Right atrium auricular region (tissue), 2 donors: ENCODE measurements around the gene NUP188. TPM values are rescaled to one million over a fixed set of nuclear protein-coding genes. Genes with fewer than 3 reads are reported as not detected.

Experiments
- DNase-seq: peaks from one replicate; pipeline ENCODE4 v3.0.0-alpha.2; 2019; ENCODE audit warnings: low spot score
- H3K27ac ChIP-seq, 2 donors: fragments of 200-600 bp; sonication (generic); 1 replicate in 1 of 2; 2 replicates in 1 of 2; pipeline ENCODE4 v1.5.1; 2016 to 2019
- H3K27me3 ChIP-seq, 2 donors: fragments of 200-600 bp; sonication (generic); one replicate each; pipeline versions ENCODE4 v1.5.1 to v1.6.0; 2017 to 2019
- H3K36me3 ChIP-seq: fragments of 200-600 bp; sonication (generic); one replicate; pipeline ENCODE4 v1.5.1; 2016
- H3K4me1 ChIP-seq, 2 donors: fragments of 200-600 bp; sonication (generic); one replicate each; pipeline versions ENCODE4 v1.5.1 to v1.6.0; 2017 to 2019
- H3K4me3 ChIP-seq, 2 donors: fragments of 200-600 bp; sonication (generic); 1 replicate in 1 of 2; 2 replicates in 1 of 2; pipeline ENCODE4 v1.5.1; 2017 to 2019; ENCODE audit warnings: mild to moderate bottlenecking in 1 of 2, moderate library complexity in 1 of 2
- H3K9me3 ChIP-seq, 2 donors: fragments of 200-600 bp; sonication (generic); one replicate each; pipeline ENCODE4 v1.5.1; 2019
- total RNA-seq, 2 donors: library from RNA; depleted of rRNA; stranded (reverse); fragments of >200 nt; gene quantifications; one replicate each; pipeline ENCODE4 v1.1.0, GENCODE V29; 2016
- TF ChIP-seq, protein P1 (sequence below), 2 donors: fragments of 200-600 bp; sonication (generic); IDR thresholded peaks; one replicate each; pipeline ENCODE4 v1.5.1; 2019; ENCODE audit warnings: antibody characterized with exemption in 2 of 2

NUP188 gene
- total RNA-seq, 2 donors from 2014 or later = 23.5 to 26.8 TPM

DNA sequence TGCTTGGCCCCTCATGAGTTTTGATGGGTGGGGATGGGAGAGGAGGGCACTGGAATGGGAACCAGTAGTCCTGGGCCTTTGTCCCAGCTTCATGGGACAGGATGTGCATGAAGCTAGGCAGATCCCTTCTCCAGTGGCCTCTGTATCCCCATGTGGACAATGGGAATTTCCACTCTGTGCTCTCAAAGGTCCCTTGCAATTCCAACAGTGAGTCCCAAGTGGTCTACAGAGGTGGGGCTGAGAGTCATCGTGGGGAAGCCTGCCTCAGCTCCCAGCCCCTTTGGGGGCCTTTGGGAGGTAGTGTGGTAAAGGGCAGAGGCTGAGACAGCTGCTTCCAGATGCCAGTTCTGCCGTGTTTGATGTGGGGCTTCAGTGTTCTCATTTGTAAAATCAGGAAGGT lies 28.6 kb upstream of the NUP188 start:
- H3K27ac ChIP-seq = peak overlapping the region; percentile 83 to 89

DNA sequence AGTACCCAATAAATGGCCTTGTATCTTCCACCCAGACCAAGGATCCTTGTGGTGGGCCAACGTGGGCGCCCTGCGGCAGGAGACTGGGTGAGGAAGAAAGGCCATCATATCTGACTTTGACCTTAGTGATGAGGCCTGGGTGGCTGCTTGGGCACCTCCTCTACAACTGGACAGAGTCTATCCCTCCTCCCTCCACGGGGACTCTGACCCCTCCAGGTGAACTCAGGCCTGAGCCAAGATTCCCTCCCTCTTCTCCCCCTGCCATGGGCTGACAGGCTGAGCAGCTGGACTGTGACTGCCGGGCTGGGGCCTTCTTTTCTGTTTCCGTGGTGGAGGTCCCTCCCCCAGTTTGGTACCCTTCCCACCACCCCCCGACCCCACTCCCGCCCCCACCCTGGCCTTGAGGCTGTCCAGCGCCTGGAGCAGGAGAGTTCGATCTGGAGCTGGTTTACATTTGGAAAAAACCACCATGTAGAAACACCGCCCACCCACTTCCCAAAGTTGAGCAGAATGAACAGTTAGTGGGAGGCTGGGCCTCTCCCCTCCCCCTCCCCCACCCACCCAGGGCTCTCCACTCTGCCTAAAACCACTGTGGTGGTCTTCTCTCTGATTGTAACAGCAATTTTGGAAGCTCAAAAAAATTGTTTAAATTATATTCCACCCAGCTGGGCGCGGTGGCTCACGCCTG lies 28.0 kb upstream of the NUP188 start:
- H3K9me3 ChIP-seq = no peaks in the 10 kb centered on the region
- no peak overlapping the region for H3K4me3 ChIP-seq
- TF ChIP-seq, protein P1, sequence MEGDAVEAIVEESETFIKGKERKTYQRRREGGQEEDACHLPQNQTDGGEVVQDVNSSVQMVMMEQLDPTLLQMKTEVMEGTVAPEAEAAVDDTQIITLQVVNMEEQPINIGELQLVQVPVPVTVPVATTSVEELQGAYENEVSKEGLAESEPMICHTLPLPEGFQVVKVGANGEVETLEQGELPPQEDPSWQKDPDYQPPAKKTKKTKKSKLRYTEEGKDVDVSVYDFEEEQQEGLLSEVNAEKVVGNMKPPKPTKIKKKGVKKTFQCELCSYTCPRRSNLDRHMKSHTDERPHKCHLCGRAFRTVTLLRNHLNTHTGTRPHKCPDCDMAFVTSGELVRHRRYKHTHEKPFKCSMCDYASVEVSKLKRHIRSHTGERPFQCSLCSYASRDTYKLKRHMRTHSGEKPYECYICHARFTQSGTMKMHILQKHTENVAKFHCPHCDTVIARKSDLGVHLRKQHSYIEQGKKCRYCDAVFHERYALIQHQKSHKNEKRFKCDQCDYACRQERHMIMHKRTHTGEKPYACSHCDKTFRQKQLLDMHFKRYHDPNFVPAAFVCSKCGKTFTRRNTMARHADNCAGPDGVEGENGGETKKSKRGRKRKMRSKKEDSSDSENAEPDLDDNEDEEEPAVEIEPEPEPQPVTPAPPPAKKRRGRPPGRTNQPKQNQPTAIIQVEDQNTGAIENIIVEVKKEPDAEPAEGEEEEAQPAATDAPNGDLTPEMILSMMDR (IDR thresholded peaks at IDR 0.05) = no peak
- H3K4me1 ChIP-seq = peaks cover 0 to 77% of the 10 kb centered on the region in 2 donors
- H3K27ac ChIP-seq = peak overlapping the region; percentile 83 to 89
- DNase-seq = no peak
- no peaks in the 10 kb centered on the region for H3K27me3 ChIP-seq
- H3K36me3 ChIP-seq = peaks cover 24% of the 10 kb centered on the region

More for the DNA sequence above, 28.6 kb upstream of the NUP188 start:
- TF ChIP-seq, protein P1 (IDR thresholded peaks at IDR 0.05) = no peak
- H3K27me3 ChIP-seq = no peaks in the 10 kb centered on the region
- H3K4me3 ChIP-seq = no peak overlapping the region
- peaks cover 24% of the 10 kb centered on the region for H3K36me3 ChIP-seq
- no peak for DNase-seq
- no peaks in the 10 kb centered on the region for H3K9me3 ChIP-seq
- H3K4me1 ChIP-seq = peaks cover 0 to 84% of the 10 kb centered on the region in 2 donors

DNA sequence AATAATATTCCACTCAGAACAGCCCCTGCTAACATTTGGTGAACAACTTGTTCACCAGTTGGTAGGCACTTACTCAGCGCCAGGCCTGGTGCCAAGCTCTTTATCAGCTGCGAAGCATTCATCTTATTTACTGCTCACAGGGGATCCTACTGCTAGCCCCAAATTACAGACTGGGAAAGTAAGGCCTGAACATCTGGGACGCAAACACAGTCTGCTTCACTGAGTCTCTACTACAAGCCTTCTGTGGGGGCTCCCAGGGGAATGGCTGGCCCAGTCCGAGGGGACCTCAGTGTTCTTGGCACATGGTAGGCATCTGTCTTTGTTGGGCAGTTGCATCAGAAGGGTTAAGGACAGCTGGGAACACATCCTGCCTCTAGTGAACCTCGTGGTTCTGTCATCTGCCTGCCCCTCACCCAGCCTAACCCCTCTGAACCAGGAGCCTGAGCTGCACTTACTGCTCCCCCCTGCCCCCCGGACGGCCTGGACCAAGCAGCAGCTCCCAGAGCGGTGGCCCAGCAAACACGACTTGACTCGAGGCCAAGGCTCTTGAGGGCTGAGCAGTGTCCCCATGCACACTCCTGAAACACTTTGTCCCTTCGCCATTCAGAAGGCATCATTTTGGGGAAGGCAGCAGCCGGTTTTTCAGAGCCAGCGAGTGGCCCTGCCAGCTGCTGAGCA lies 27.0 kb upstream of the NUP188 start, which contains the start of gene PHYHD1:
Gene PHYHD1 (plus strand): TSS at position 602 of the 678 bp plus-strand sequence. CDS start 1,342 bp downstream, outside the sequence.
- Histone ChIP-seq H3K36me3 (peaks cover 24% of the 10 kb centered on the region), H3K4me1 (peaks cover 0 to 69% of the 10 kb centered on the region in 2 donors), H3K9me3 (no peaks in the 10 kb centered on the region), H3K27ac (peak within 1 kb of the TSS; percentile 83 to 89), H3K4me3 (peak within 1 kb of the TSS; percentile 50 to 61), H3K27me3 (no peaks in the 10 kb centered on the region)
- peak; percentile 76 for DNase-seq
- TF ChIP-seq, protein P1 (IDR thresholded peaks at IDR 0.05) = no peak

DNA sequence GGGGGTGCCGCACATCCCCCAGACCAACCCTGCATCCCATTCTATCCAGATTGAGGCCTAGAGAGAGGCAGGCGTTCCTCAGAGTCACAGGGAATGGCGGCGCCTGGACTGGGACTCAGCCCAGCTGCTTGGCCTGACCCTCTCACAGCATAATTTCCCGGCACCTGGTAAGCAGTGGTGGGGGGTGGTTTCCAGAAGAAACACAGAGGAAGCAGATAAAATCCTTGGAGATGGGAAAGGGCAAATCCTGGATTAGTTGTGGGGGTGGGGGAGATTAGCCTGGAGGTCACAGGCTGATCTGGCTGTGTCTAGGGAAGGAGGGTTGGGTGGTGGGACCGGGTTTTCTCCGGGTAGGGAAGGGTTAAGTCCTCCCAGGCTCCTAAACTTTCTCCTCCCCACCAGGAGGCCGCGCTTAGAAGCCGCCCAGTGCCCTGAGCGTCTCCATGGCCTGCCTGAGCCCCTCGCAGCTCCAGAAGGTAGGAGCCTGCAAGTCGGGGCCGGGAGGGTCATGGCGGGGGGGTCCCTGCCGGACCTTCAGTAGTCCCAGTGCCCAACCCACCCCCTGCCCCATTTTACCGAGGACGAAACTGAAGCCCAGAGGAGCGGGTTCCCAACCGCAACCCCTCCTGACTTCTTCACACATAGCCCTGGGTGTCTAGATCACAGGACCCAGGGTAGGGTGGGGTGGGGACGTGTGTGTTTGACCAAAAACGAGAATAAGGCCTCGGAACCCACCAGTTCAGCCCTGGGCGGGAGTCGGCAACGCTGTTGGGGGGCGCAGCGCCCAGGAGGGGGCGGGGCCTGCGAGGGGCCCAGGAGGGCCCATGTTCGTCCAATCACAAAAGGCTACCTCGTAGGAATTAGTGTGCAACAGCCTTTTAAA lies 25.4 kb upstream of the NUP188 start:
- H3K27ac ChIP-seq = peak overlapping the region; percentile 83 to 89
- peak; percentile 69 for DNase-seq
- H3K36me3 ChIP-seq = peaks cover 11% of the 10 kb centered on the region
- peaks cover 0 to 53% of the 10 kb centered on the region in 2 donors for H3K4me1 ChIP-seq
- no peaks in the 10 kb centered on the region for H3K9me3 ChIP-seq
- TF ChIP-seq, protein P1 (IDR thresholded peaks at IDR 0.05) = no peak
- H3K27me3 ChIP-seq = no peaks in the 10 kb centered on the region
- peak overlapping the region; percentile 50 to 61 for H3K4me3 ChIP-seq

DNA sequence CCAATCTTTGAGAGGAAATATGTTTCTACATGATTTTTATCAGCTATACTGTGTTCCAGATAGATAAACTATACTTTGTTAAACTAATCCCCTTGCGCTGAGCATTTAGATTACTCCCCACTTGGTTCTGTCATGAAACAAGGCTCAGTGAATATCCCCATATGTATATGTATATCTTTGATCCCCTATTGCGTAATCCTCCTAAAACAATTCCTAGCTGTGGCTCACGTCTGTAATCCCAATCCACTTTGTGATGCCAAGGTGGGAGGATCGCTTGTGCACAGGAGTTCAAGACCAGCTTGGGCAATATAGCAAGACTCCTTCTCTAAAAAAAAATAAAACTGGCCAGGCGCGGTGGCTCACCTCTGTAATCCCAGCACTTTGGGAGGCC lies 24.0 kb upstream of the NUP188 start:
- Histone ChIP-seq H3K27ac (no peak overlapping the region), H3K27me3 (no peaks in the 10 kb centered on the region), H3K4me1 (peaks cover 0 to 49% of the 10 kb centered on the region in 2 donors), H3K4me3 (no peak overlapping the region), H3K9me3 (no peaks in the 10 kb centered on the region), H3K36me3 (no peaks in the 10 kb centered on the region)
- TF ChIP-seq, protein P1 (IDR thresholded peaks at IDR 0.05) = no peak
- DNase-seq = no peak
